Suprapubic skin (tissue), 4 donors: Measurements from ENCODE around the gene GAS6.

Source experiments
- CTCF ChIP-seq, 2 donors: fragments of 200-600 bp in 1 of 2; fragments of 450-650 bp in 1 of 2; sonication (generic) in 1 of 2; IDR thresholded peaks; one replicate each; pipeline ENCODE4 v1.5.1; 2016 to 2019; ENCODE audit warnings: antibody characterized with exemption in 2 of 2, mild to moderate bottlenecking in 1 of 2, moderate library complexity in 1 of 2
- POLR2A ChIP-seq, 2 donors: fragments of 450-650 bp; IDR thresholded peaks; one replicate each; pipeline ENCODE4 v1.6.1; 2017; ENCODE audit warnings: antibody characterized with exemption in 2 of 2, mild to moderate bottlenecking in 2 of 2, moderate library complexity in 2 of 2
- POLR2AphosphoS5 ChIP-seq, 3 donors: sonication (generic); formaldehyde crosslinking; IDR thresholded peaks; one replicate each; pipeline ENCODE4 v1.6.1; 2017; ENCODE audit warnings: antibody characterized with exemption in 3 of 3

- no peak for TF ChIP-seq CTCF (IDR thresholded peaks at IDR 0.05)
- TF ChIP-seq POLR2AphosphoS5 (IDR thresholded peaks at IDR 0.05): no peak
- no peak for TF ChIP-seq POLR2A (IDR thresholded peaks at IDR 0.05)
Measured at GRCh38 chr13:113841353-113841650, 22.6 kb downstream of the GAS6 start.
